ENCODE results near the gene FBXO21. TPM values are rescaled to one million over a fixed set of nuclear protein-coding genes. Genes with fewer than 3 reads are reported as not detected.
A peak's percentile ranks its signal among the peaks of the same experiment; 100 is the strongest.

Gene FBXO21
- total RNA-seq, 6 donors from 2014 or later = 38.2 to 122 (median 59.0) TPM

DNA sequence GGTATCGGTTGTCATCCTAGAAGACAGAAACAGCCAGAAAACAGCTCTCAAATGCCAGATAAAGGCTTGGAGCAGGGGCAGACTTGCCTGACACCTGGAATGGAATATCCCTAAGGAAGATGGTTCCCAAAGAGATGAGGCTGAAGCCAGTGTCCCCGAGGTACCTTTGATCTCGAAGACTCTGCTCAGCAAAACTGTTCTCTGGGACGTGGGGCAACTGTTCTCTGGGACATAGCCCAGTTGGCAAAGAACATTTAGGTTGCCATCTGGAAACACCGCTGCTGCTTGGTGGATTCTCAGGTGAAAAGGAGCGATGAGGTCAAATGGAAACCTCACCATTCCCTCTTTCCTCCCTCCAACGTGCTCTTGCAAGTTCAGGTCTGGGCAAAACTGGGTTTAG, 27.9 kb upstream of the FBXO21 start:
- no peak for ATAC-seq (ENCODE audit: low FRiP score in 2 of 2)
- no peaks in the 10 kb centered on the region for H3K27me3 ChIP-seq

DNA sequence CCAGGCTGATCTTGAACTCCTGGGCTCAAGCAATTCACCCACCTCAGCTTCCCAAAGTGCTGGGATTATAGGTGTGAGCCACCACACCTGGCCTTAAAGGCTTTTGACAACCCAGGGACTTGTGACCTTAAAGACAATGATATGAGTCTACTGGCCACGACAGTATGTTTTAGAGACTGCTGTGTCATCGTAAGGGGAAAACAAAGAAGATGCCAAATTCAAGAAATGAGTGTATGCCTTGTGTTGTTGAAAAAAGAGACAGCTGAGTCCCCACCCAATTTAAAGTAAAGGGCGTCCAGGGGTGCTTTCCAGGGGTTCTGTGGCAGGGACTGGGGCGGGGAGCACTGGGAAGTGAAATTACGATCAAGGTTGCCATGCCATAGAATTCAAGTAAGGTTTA, 26.4 kb upstream of the FBXO21 start:
- no peaks in the 10 kb centered on the region for H3K9me3 ChIP-seq
- H3K4me1 ChIP-seq = peaks cover 0 to 5% (median 0%) of the 10 kb centered on the region in 4 donors
- DNase-seq (no peak), ATAC-seq (ENCODE audit: low FRiP score in 2 of 2) (no peak)
- TF ChIP-seq POLR2AphosphoS5 (IDR thresholded peaks at IDR 0.05) (no peak), POLR2A (IDR thresholded peaks at IDR 0.05) (no peak), EP300 (IDR thresholded peaks at IDR 0.05) (no peak)
- TF ChIP-seq, protein P1, sequence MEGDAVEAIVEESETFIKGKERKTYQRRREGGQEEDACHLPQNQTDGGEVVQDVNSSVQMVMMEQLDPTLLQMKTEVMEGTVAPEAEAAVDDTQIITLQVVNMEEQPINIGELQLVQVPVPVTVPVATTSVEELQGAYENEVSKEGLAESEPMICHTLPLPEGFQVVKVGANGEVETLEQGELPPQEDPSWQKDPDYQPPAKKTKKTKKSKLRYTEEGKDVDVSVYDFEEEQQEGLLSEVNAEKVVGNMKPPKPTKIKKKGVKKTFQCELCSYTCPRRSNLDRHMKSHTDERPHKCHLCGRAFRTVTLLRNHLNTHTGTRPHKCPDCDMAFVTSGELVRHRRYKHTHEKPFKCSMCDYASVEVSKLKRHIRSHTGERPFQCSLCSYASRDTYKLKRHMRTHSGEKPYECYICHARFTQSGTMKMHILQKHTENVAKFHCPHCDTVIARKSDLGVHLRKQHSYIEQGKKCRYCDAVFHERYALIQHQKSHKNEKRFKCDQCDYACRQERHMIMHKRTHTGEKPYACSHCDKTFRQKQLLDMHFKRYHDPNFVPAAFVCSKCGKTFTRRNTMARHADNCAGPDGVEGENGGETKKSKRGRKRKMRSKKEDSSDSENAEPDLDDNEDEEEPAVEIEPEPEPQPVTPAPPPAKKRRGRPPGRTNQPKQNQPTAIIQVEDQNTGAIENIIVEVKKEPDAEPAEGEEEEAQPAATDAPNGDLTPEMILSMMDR (IDR thresholded peaks at IDR 0.05) = no peak
- H3K36me3 ChIP-seq = no peaks in the 10 kb centered on the region
- no peaks in the 10 kb centered on the region for H3K27me3 ChIP-seq
- H3K27ac ChIP-seq = no peak overlapping the region
- WGBS, 2 donors = 78 to 82% methylated on average over 5 of the region's 5 CpGs
- H3K4me3 ChIP-seq = no peak overlapping the region

More for the DNA sequence above, 27.9 kb upstream of the FBXO21 start:
- Histone ChIP-seq H3K4me3 (no peak overlapping the region), H3K4me1 (no peaks in the 10 kb centered on the region), H3K27ac (no peak overlapping the region), H3K36me3 (no peaks in the 10 kb centered on the region), H3K9me3 (no peaks in the 10 kb centered on the region)
- TF ChIP-seq, protein P1 (IDR thresholded peaks at IDR 0.05) = no peak
- TF ChIP-seq EP300 (IDR thresholded peaks at IDR 0.05) (no peak), POLR2AphosphoS5 (IDR thresholded peaks at IDR 0.05) (no peak), POLR2A (IDR thresholded peaks at IDR 0.05) (no peak)
- WGBS, 2 donors = 75 to 76% methylated on average over 7 of the region's 7 CpGs
- no peak for DNase-seq

DNA sequence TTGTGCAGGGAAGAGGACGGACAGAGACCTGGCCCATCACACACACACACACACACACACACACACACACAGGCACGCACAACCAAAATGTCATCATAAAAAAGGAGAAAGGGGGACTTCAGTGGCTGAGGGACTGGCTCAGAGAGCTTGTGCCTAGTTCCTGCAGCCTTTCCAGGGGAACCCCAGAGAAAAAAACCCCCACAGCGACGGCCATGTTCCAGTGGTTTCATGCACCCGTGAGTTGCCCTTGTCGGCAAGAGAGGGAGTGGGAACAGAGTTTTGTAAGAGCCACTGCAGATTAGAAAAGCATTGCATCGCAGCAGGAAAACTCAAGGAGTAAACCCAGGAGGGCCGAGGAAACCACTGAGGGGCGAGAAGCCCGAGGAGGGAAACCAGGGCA, 24.5 kb upstream of the FBXO21 start:
- TF ChIP-seq POLR2A (IDR thresholded peaks at IDR 0.05) = no peak
- no peak for TF ChIP-seq EP300 (IDR thresholded peaks at IDR 0.05)
- TF ChIP-seq, protein P1 (IDR thresholded peaks at IDR 0.05) = no peak
- no peak for TF ChIP-seq POLR2AphosphoS5 (IDR thresholded peaks at IDR 0.05)
- no peak for DNase-seq
- Histone ChIP-seq H3K27ac (no peak overlapping the region), H3K4me3 (no peak overlapping the region), H3K9me3 (no peaks in the 10 kb centered on the region), H3K27me3 (no peaks in the 10 kb centered on the region), H3K36me3 (no peaks in the 10 kb centered on the region), H3K4me1 (peaks cover 0 to 5% (median 0%) of the 10 kb centered on the region in 4 donors)
- WGBS, 2 donors = 75 to 80% methylated on average over 10 of the region's 10 CpGs
- no peak for ATAC-seq (ENCODE audit: low FRiP score in 2 of 2)

DNA sequence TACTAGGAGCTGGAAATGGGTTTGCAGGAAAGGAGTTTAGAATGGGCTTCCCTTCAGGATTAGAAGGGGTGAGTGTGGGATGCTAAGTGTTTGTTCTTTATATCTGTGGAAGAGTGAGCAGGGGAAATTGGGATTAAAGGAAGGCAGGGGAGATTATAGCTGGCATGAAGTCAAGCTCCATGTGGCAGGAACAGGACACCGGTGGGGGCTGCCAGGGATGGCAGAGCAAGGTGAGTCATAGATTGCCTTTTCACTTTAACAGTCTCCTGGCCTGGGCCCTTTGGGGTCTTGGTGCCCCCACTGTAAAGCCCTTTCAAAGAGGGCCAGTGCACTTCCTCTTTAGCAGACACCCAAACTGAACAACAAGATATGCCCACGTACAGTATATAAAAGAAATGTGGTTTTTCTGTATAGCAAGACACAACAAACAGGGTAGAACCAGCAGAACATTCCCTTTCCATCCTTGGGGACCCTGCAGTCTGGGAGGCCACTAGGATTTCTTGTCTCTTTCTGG, 23.1 kb upstream of the FBXO21 start:
- 32 to 36% methylated on average over 2 of the region's 2 CpGs for WGBS, 2 donors
- Histone ChIP-seq H3K27me3 (no peaks in the 10 kb centered on the region), H3K36me3 (no peaks in the 10 kb centered on the region), H3K9me3 (no peaks in the 10 kb centered on the region), H3K27ac (no peak overlapping the region), H3K4me1 (peaks cover 0 to 5% (median 0%) of the 10 kb centered on the region in 4 donors), H3K4me3 (no peak overlapping the region)
- TF ChIP-seq, protein P1 (IDR thresholded peaks at IDR 0.05) = no peak
- TF ChIP-seq POLR2AphosphoS5 (IDR thresholded peaks at IDR 0.05) (no peak), POLR2A (IDR thresholded peaks at IDR 0.05) (no peak), EP300 (IDR thresholded peaks at IDR 0.05) (no peak)
- DNase-seq (no peak), ATAC-seq (ENCODE audit: low FRiP score in 2 of 2) (no peak)

DNA sequence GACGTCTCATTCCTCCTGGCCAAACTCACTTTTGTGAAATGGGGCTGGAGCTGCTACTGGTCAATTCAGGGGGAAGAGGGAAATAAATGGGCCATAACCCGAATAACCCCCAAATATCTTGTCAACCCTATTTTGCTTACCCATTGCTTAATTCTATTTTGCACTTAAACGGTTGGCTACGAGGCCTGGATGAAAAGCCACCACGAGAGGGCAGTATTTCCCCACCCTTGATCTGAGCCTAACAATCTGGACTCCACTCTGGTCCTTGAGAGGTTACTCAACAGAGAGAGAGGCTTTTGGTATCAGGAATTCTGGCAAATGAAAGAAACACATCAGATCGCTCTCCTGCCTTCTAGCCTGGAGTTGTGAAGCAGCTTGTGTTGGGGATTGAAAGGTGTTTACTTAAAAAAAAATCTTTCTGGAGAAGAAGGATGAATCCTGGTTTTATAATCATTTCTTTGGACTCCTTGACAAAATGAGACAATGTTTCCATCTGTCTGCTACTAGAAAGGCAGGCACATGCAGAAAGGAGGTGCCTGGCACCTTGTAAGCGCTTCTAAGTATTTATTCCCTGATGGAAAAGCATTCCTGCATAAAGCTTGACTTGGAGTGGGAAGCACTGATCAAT, 22.4 kb upstream of the FBXO21 start:
- ATAC-seq (ENCODE audit: low FRiP score in 2 of 2) = peak; percentile 70 to 88
- TF ChIP-seq POLR2AphosphoS5 (IDR thresholded peaks at IDR 0.05) (no peak), POLR2A (IDR thresholded peaks at IDR 0.05) (no peak), EP300 (IDR thresholded peaks at IDR 0.05) (no peak)
- TF ChIP-seq, protein P1 (IDR thresholded peaks at IDR 0.05) = peak; percentile 44 to 84 (median 78)
- Histone ChIP-seq H3K9me3 (no peaks in the 10 kb centered on the region), H3K4me1 (peaks cover 0 to 5% (median 0%) of the 10 kb centered on the region in 4 donors), H3K27ac (no peak overlapping the region), H3K36me3 (no peaks in the 10 kb centered on the region), H3K27me3 (no peaks in the 10 kb centered on the region), H3K4me3 (no peak overlapping the region)
- 18% methylated on average over 7 of the region's 7 CpGs for WGBS, 2 donors
- DNase-seq = peak in 1 of 2 donors; percentile 69

Measured in upper lobe of left lung (tissue), 6 donors.